ENCODE measurements around the gene TRRAP. TPM values are rescaled to one million over a fixed set of nuclear protein-coding genes. Genes with fewer than 3 reads are reported as not detected.

The TRRAP gene
- total and polyA plus RNA-seq, 2 of the 8 experiments (the other 6 are each of a cell fraction or from before 2014, with no cell fraction given), result 21.7 to 48.6 TPM

GRCh38 chr7:98956937-98957336 lies 78.6 kb downstream of the TRRAP start:
- H3K4me1 ChIP-seq (replicated peaks in 1 of 4; ENCODE audit: control insufficient read depth in 3 of 4, insufficient read depth in 4 of 4, low read length in 3 of 4), result no peaks in the 10 kb centered on the region
- FAIRE-seq, result no peak
- no peaks in the 10 kb centered on the region for H3K79me1 ChIP-seq (ENCODE audit: low read depth, low read length)
- no peaks in the 10 kb centered on the region for H3K9me3 ChIP-seq (ENCODE audit: insufficient read depth in 2 of 2, low read depth in 1 of 2, low read length in 1 of 2)
- CTCF ChIA-PET (ENCODE audit: partially characterized antibody), result no interaction called here
- H2BK20ac ChIP-seq (ENCODE audit: low read length), result no peak overlapping the region
- no peak overlapping the region for H3K27ac ChIP-seq (ENCODE audit: low read depth, low read length)
- H3K27me3 ChIP-seq (replicated peaks in 1 of 4; ENCODE audit: control insufficient read depth in 3 of 4, extremely low read depth in 1 of 4, insufficient read depth in 3 of 4, low read length in 3 of 4), result no peaks in the 10 kb centered on the region
- no peak overlapping the region for H3K9ac ChIP-seq (replicated peaks in 1 of 4; ENCODE audit: extremely low read depth in 1 of 4, low read depth in 3 of 4, low read length in 3 of 4)
- no peak overlapping the region for H2BK12ac ChIP-seq (ENCODE audit: low read depth, low read length)
- no peak overlapping the region for H2BK15ac ChIP-seq (ENCODE audit: low read length)
- no peak overlapping the region for H3K4ac ChIP-seq (replicated peaks; ENCODE audit: insufficient read length, low read depth, low read length)
- H4K5ac ChIP-seq (ENCODE audit: insufficient read length, low read depth, low read length), result no peak overlapping the region
- no peak overlapping the region for H2AK5ac ChIP-seq (ENCODE audit: low read depth, low read length)
- no peaks in the 10 kb centered on the region for H3K79me2 ChIP-seq (ENCODE audit: control insufficient read depth in 1 of 2, insufficient read depth in 2 of 2, low read length in 2 of 2)
- no peak overlapping the region for H2BK5ac ChIP-seq (ENCODE audit: low read depth, low read length)
- H3K14ac ChIP-seq (ENCODE audit: insufficient read length), result no peak overlapping the region
- H3K36me3 ChIP-seq (ENCODE audit: control insufficient read depth in 2 of 4, insufficient read depth in 4 of 4, low read length in 3 of 4), result peaks cover 33 to 87% (median 64%) of the 10 kb centered on the region in 4 experiments; a peak in 7 of 8 replicates
- H2BK120ac ChIP-seq (replicated peaks; ENCODE audit: low read depth, low read length), result no peak overlapping the region
- POLR2A ChIA-PET (ENCODE audit: partially characterized antibody), result no interaction called here
- H4K8ac ChIP-seq (ENCODE audit: extremely low read depth, insufficient read depth, low read length), result no peak overlapping the region
- no peak overlapping the region for H3K4me2 ChIP-seq (ENCODE audit: insufficient read depth in 1 of 2, low read depth in 2 of 2, low read length in 2 of 2)
- H4K20me1 ChIP-seq (replicated peaks in 1 of 2; ENCODE audit: control insufficient read depth in 1 of 2, insufficient read depth in 2 of 2, low read length in 2 of 2), result peaks cover 5 to 10% of the 10 kb centered on the region in 2 experiments
- no peaks in the 10 kb centered on the region for H3K23me2 ChIP-seq (ENCODE audit: low read depth, low read length)
- H3K18ac ChIP-seq (ENCODE audit: extremely low read depth, low read length), result no peak overlapping the region
- no peak overlapping the region for H2AFZ ChIP-seq (ENCODE audit: low read length)
- no peak overlapping the region for H3K4me3 ChIP-seq (ENCODE audit: extremely low read depth in 1 of 4, insufficient read depth in 2 of 4, low read depth in 3 of 4, low read length in 4 of 4)
- H3K56ac ChIP-seq (replicated peaks; ENCODE audit: insufficient read length, low read depth, low read length), result no peak overlapping the region
- no peak for DNase-seq (ENCODE audit: low read depth in 1 of 2, low spot score in 2 of 2)
- 83% methylated on average over 9 of the region's 9 CpGs; no CpG with 5 or more reads in 1 of the 2 experiments for WGBS, 2 experiments (ENCODE audit: extremely low coverage in 1 of 2, insufficient coverage in 1 of 2, insufficient read length in 1 of 2, insufficient replicate concordance in 2 of 2, low coverage in 1 of 2, low lambda C conversion rate in 2 of 2, missing lambda C conversion rate in 1 of 2)
- H4K91ac ChIP-seq (replicated peaks; ENCODE audit: insufficient read length, low read length), result no peak overlapping the region
- no peak overlapping the region for H3K23ac ChIP-seq (ENCODE audit: insufficient read length)
- no peak for TF ChIP-seq JUN (IDR thresholded peaks at IDR 0.05; ENCODE audit: low read depth, low read length)
- TF ChIP-seq ZNF274 (IDR thresholded peaks at IDR 0.05; ENCODE audit: borderline replicate concordance, extremely low read depth, low read length), result no peak
- no peak for TF ChIP-seq CREB1 (IDR thresholded peaks at IDR 0.05)
- TF ChIP-seq SIX5 (IDR thresholded peaks at IDR 0.05; ENCODE audit: low read depth, low read length), result no peak
- TF ChIP-seq KDM4A (IDR thresholded peaks at IDR 0.05; ENCODE audit: low read depth, low read length, severe bottlenecking), result no peak
- TF ChIP-seq GTF2F1 (IDR thresholded peaks at IDR 0.05; ENCODE audit: borderline replicate concordance, low read depth, low read length), result no peak
- no peak for TF ChIP-seq POLR2AphosphoS5 (IDR thresholded peaks at IDR 0.05; ENCODE audit: low read depth, low read length)
- TF ChIP-seq SP2 (IDR thresholded peaks at IDR 0.05; ENCODE audit: low read length), result no peak
- no peak for TF ChIP-seq CEBPB (IDR thresholded peaks at IDR 0.05; ENCODE audit: low read depth, low read length)
- no peak for TF ChIP-seq NRF1 (IDR thresholded peaks at IDR 0.05; ENCODE audit: low read depth, low read length)
- no peak for TF ChIP-seq SP1 (IDR thresholded peaks at IDR 0.05; ENCODE audit: low read depth, low read length)
- TF ChIP-seq BACH1 (IDR thresholded peaks at IDR 0.05; ENCODE audit: low read length), result no peak
- no peak for TF ChIP-seq RFX5 (IDR thresholded peaks at IDR 0.05; ENCODE audit: borderline replicate concordance, low read depth, low read length)
- TF ChIP-seq SIN3A (conservative IDR thresholded peaks at IDR 0.05 in 1 of 2, IDR thresholded peaks at IDR 0.05 in 1 of 2; ENCODE audit: low read depth in 1 of 2, low read length in 2 of 2), result no peak
- TF ChIP-seq CBX8 (IDR thresholded peaks at IDR 0.05; ENCODE audit: borderline replicate concordance, low read depth, low read length), result no peak

All from H1 (cell line).